ENCODE data around the gene IMP3.

IMP3 gene

DNA sequence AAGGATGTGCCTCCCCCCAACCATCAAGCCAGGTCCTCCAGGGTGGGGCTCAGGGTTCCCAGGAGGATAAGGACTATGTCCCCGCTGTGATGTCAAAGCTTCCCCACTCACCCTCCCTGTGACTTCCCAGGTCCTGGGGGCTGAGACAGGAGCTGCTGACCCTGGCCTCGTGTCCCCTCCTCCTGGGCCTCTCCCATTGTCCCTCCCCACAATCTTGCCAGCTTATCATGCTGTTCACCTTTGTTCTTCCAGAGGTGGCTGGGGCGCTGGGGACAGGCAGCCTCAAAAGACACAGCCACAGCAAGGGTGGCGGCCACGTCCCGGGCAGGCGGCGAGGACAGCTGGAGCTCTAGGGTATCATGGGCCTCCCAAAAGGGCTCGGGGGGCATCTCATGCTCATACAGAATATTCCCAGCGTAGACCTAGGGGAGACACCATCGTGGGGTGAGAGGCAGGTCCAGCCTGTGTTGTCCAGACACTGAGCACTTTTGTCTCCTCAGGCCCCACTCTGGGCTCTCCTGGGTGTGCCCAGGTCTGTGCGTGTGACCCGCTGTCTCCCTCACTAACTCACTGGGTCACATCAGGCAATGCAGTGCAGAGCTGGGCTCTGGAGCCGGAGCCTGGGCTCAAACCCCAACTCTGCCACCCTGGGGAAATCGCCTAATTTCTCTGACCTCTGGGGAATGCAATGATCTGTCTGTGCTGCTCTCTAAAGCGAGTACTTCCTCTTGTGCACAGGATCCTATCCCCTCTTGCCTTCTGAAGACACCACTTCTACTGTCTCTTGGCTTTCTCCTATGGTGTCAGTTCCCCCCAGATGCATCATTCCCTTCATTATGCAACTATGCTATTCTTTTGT lies 37.7 kb upstream of the IMP3 start:
- H3K9me3 Mint-ChIP-seq: no peaks in the 10 kb centered on the region
- H3K36me3 Mint-ChIP-seq: no peaks in the 10 kb centered on the region
- peaks cover 3% of the 10 kb centered on the region for H3K4me1 Mint-ChIP-seq
- no peak overlapping the region for H3K27ac Mint-ChIP-seq
- H3K27me3 Mint-ChIP-seq: no peaks in the 10 kb centered on the region
- H3K4me3 Mint-ChIP-seq: no peak overlapping the region
- ATAC-seq (ENCODE audit: low read depth): peak; percentile 61
- DNase-seq (ENCODE audit: low spot score in 2 of 2): no peak

DNA sequence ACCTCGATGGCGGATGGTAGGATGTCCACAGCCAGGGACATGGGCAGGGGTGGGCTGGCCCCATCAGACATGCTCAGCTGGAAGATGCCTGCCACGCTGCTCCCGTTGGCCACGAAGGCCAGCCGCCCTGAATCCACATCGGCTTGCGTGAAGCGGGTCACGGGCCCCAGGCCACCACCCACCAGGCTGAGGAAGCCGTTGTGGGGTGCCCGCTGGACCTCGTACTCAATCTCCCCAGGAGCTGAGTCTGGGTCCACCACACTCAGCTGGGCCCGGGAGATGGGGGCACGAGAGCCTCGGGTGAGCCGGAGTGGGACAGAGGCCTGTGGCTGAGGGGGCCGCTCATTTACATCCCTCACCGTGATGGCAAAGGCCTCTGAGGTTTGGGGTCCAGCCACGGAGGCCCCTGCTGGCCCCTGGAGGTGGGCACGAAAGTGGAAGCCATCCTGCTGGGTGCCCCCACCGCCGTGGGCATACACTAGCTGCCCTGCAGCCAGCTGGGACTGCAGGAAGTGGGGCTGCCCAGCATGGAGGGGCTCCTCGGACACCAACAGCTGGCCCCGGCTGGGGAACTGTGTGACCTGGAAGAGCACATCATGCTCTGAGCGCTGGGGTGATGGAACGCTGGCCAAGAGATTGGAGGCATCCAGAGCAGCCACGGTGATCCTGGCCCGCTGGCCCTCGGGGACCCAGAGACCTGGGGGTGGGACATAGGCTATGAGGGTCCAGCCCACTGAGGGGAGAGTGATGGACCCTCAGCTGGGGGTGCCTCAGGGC lies 36.9 kb upstream of the IMP3 start:
- no peaks in the 10 kb centered on the region for H3K9me3 Mint-ChIP-seq

GRCh38 chr15:75675579-75676404 lies 35.8 kb upstream of the IMP3 start:
- Mint-ChIP-seq H3K9me3 (no peaks in the 10 kb centered on the region), H3K4me3 (no peak overlapping the region), H3K4me1 (peaks cover 3% of the 10 kb centered on the region), H3K27ac (no peak overlapping the region), H3K27me3 (no peaks in the 10 kb centered on the region), H3K36me3 (no peaks in the 10 kb centered on the region)
- ATAC-seq (ENCODE audit: low read depth): no peak
- no peak for DNase-seq (ENCODE audit: low spot score in 2 of 2)

More for the DNA sequence above, 36.9 kb upstream of the IMP3 start:
- DNase-seq (ENCODE audit: low spot score in 2 of 2): no peak
- no peak overlapping the region for H3K27ac Mint-ChIP-seq
- no peaks in the 10 kb centered on the region for H3K27me3 Mint-ChIP-seq
- ATAC-seq (ENCODE audit: low read depth): no peak
- H3K4me1 Mint-ChIP-seq: peaks cover 3% of the 10 kb centered on the region
- no peaks in the 10 kb centered on the region for H3K36me3 Mint-ChIP-seq
- no peak overlapping the region for H3K4me3 Mint-ChIP-seq

GRCh38 chr15:75674366-75674765 lies 34.3 kb upstream of the IMP3 start:
- Mint-ChIP-seq H3K4me3 (no peak overlapping the region), H3K27me3 (peaks cover 5% of the 10 kb centered on the region), H3K4me1 (peaks cover 5% of the 10 kb centered on the region), H3K27ac (no peak overlapping the region), H3K36me3 (no peaks in the 10 kb centered on the region), H3K9me3 (no peaks in the 10 kb centered on the region)
- no peak for ATAC-seq (ENCODE audit: low read depth)
- no peak for DNase-seq (ENCODE audit: low spot score in 2 of 2)

DNA sequence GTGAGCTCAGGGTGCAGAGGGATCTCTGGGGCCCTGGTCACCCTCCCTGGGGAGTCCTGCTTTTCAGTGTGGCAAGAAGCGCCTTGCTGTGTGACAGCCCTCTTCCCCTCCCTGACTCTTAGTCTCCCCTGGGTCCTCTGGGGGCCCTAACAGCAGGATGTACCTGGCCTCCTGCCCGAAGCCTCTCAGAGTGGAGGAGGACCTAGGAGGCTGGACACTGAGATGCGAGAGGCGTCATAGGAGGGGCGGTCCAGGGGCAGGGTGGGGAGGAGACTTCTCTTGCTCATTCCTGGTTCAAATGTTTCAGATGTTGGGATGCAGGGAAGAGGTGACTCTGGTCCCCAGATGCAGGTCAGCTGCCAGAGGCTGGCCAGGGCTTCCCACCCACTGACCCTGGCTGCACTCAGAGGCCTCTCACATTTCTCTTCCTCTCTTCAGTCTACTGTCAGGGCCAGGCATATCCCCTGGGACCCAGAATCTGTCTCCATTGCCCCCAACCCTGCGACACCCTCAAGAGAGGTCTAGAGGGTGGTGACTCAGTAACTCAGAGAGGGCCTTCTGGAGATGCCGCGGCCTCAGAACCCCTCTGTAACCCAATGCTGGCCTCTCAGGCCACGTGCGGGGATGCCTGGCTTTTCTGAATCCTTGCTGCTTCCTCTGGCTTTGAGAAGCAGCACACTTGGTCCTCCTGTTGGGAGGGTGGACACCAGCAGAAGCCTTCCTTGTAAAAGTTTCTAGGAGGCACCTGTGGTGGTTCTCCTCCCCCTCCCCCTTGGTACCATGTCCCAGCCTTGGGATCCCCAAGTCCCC lies 33.6 kb upstream of the IMP3 start:
- Mint-ChIP-seq H3K36me3 (no peaks in the 10 kb centered on the region), H3K4me3 (no peak overlapping the region), H3K27ac (no peak overlapping the region), H3K9me3 (no peaks in the 10 kb centered on the region), H3K4me1 (peaks cover 5% of the 10 kb centered on the region), H3K27me3 (peaks cover 5% of the 10 kb centered on the region)
- no peak for DNase-seq (ENCODE audit: low spot score in 2 of 2)
- ATAC-seq (ENCODE audit: low read depth): no peak

- H3K27me3 Mint-ChIP-seq: peaks cover 5% of the 10 kb centered on the region
- no peaks in the 10 kb centered on the region for H3K9me3 Mint-ChIP-seq
- H3K4me1 Mint-ChIP-seq: peaks cover 2% of the 10 kb centered on the region
- H3K27ac Mint-ChIP-seq: no peak overlapping the region
- H3K4me3 Mint-ChIP-seq: no peak overlapping the region
- DNase-seq (ENCODE audit: low spot score in 2 of 2) (no peak), ATAC-seq (ENCODE audit: low read depth) (no peak)
- H3K36me3 Mint-ChIP-seq: no peaks in the 10 kb centered on the region
These were observed 32.8 kb upstream of the IMP3 start for GRCh38 chr15:75672646-75673425.

- no peak overlapping the region for H3K4me3 Mint-ChIP-seq
These were observed 31.9 kb upstream of the IMP3 start for GRCh38 chr15:75671730-75672602.

GRCh38 chr15:75669879-75670212 lies 29.8 kb upstream of the IMP3 start:
- Mint-ChIP-seq H3K4me1 (peaks cover 2% of the 10 kb centered on the region), H3K27me3 (peaks cover 14% of the 10 kb centered on the region), H3K4me3 (no peak overlapping the region), H3K27ac (peak overlapping the region; percentile 47), H3K9me3 (no peaks in the 10 kb centered on the region), H3K36me3 (no peaks in the 10 kb centered on the region)
- DNase-seq (ENCODE audit: low spot score in 2 of 2) (no peak), ATAC-seq (ENCODE audit: low read depth) (no peak)

More at GRCh38 chr15:75671730-75672602, 31.9 kb upstream of the IMP3 start:
- Mint-ChIP-seq H3K36me3 (no peaks in the 10 kb centered on the region), H3K27ac (no peak overlapping the region), H3K27me3 (peaks cover 10% of the 10 kb centered on the region), H3K9me3 (no peaks in the 10 kb centered on the region), H3K4me1 (peaks cover 2% of the 10 kb centered on the region)
- DNase-seq (ENCODE audit: low spot score in 2 of 2) (no peak), ATAC-seq (ENCODE audit: low read depth) (no peak)

- no peak overlapping the region for H3K4me3 Mint-ChIP-seq
- peaks cover 16% of the 10 kb centered on the region for H3K27me3 Mint-ChIP-seq
- ATAC-seq (ENCODE audit: low read depth): no peak
- no peaks in the 10 kb centered on the region for H3K9me3 Mint-ChIP-seq
- DNase-seq (ENCODE audit: low spot score in 2 of 2): no peak
- peaks cover 2% of the 10 kb centered on the region for H3K4me1 Mint-ChIP-seq
- peak overlapping the region; percentile 47 for H3K27ac Mint-ChIP-seq
- H3K36me3 Mint-ChIP-seq: no peaks in the 10 kb centered on the region
These were observed 29.3 kb upstream of the IMP3 start for GRCh38 chr15:75669191-75669878.

GRCh38 chr15:75666823-75667501 lies 26.9 kb upstream of the IMP3 start:
- Mint-ChIP-seq H3K36me3 (no peaks in the 10 kb centered on the region), H3K9me3 (no peaks in the 10 kb centered on the region), H3K27ac (no peak overlapping the region), H3K4me1 (peaks cover 2% of the 10 kb centered on the region), H3K27me3 (peaks cover 16% of the 10 kb centered on the region), H3K4me3 (no peak overlapping the region)
- DNase-seq (ENCODE audit: low spot score in 2 of 2) (no peak), ATAC-seq (ENCODE audit: low read depth) (no peak)

DNA sequence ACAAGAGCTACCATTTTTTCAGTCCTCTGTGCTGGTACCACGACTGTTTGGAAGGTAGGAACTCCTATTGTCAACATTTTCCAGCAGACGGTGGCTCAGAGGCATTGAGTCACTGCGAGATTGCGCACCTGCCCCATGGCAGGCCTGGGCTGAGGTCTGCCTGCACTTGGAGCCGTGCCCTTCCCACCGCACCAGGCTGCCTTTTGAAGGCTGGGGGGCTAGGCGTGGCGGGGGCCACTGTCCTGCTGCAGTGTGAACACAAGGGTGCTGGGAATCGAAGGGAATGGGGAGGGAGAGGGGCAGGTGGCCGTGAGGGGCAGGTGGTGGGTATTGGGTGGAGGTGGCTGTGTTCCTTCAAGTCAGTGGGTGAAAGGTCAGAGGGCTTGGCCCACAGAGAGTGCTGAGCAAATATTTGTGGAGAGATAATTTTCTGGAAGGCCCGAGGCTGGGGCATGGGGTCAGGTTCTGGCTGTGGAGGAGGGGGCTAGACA lies 24.0 kb upstream of the IMP3 start:
- Mint-ChIP-seq H3K4me1 (no peaks in the 10 kb centered on the region), H3K36me3 (no peaks in the 10 kb centered on the region), H3K4me3 (no peak overlapping the region), H3K9me3 (no peaks in the 10 kb centered on the region), H3K27ac (no peak overlapping the region), H3K27me3 (peaks cover 10% of the 10 kb centered on the region)
- ATAC-seq (ENCODE audit: low read depth) (no peak), DNase-seq (ENCODE audit: low spot score in 2 of 2) (no peak)
